ENCODE results near the gene DDX1.

Gene DDX1

DNA sequence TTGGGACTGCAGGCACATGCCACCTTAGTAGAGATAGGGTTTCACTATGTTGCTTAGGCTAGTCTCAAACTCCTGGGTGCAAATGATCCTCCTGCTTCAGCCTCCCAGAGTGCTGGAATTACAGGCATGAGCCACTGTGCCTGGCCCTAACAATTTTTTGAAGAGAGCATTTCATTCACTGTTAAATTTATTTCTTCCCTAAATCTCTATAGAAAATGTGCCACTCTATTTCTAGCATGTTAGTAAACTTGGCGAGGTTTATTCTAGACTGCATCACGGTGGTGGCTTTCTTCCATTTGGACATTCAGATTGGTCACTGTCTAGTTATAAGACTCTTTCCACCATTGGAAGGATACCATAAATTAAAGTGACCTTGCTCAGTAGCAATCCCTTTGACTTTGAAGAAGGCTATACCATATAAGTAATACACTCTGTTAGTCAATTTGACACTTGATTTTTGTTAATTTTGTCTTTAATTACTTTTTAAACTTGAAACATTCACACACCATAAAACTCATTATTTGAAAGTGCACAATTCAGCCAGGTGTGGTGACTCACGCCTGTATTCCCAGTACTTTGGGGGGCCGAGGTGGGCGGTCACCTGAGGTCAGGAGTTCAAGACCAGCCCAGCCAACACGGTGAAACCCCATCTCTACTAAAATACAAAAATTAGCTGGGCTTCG, 16.2 kb downstream of the DDX1 start:
- Histone ChIP-seq H3K27ac (ENCODE audit: low read depth, low read length) (no peak overlapping the region), H2BK5ac (ENCODE audit: low read depth, low read length, poor library complexity) (no peak overlapping the region)
- WGBS (ENCODE audit: extremely low coverage, insufficient coverage, insufficient read length): no CpG with 5 or more reads among the region's 7 CpGs

DNA sequence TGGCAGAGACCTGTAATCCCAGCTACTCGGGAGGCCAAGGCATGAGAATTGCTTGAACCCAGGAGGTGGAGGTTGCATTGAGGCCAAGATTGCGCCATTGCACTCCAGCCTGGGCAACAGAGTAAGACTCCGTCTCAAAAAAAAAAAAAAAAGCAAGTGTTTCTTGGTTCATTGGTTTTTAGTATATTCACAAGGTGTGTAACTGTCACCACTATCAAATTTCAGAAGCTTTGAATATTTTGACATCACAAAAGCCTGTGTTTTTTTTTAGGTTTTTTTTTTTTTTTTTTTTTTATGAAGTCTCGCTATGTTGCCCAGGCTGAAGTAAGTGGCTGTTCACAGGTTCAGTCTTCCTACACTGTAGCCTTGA, 16.7 kb downstream of the DDX1 start:
- H2BK120ac ChIP-seq (ENCODE audit: insufficient read depth, low read length, poor library complexity): no peak overlapping the region
- no peak overlapping the region for H3K14ac ChIP-seq (ENCODE audit: low read length)
- H2BK5ac ChIP-seq (ENCODE audit: low read depth, low read length, poor library complexity): no peak overlapping the region
- H4K8ac ChIP-seq (ENCODE audit: low read depth, low read length): no peak overlapping the region
- H3K23ac ChIP-seq (ENCODE audit: low read length): no peak overlapping the region
- H3K27me3 ChIP-seq (ENCODE audit: insufficient read depth, low read length): no peaks in the 10 kb centered on the region
- H3K9me3 ChIP-seq (ENCODE audit: insufficient read depth, low read depth, low read length): no peaks in the 10 kb centered on the region
- H2BK12ac ChIP-seq (ENCODE audit: low read length): no peak overlapping the region
- no peak overlapping the region for H3K4me3 ChIP-seq (ENCODE audit: low read depth, low read length)
- H3K79me2 ChIP-seq (ENCODE audit: control insufficient read depth, insufficient read depth, low read length, poor library complexity): no peaks in the 10 kb centered on the region
- H3K9ac ChIP-seq (ENCODE audit: low read length): no peak overlapping the region
- H3K4me1 ChIP-seq (ENCODE audit: control insufficient read depth in 1 of 2, insufficient read depth in 2 of 2, low read length in 2 of 2): no peaks in the 10 kb centered on the region
- no peak for DNase-seq
- H3K27ac ChIP-seq (ENCODE audit: low read depth, low read length): no peak overlapping the region
- no CpG with 5 or more reads among the region's 4 CpGs for WGBS (ENCODE audit: extremely low coverage, insufficient coverage, insufficient read length)
- no peak overlapping the region for H2AK5ac ChIP-seq (ENCODE audit: low read length)
- no peak overlapping the region for H2AFZ ChIP-seq (ENCODE audit: insufficient read depth, low read length, poor library complexity)
- no peak overlapping the region for H4K91ac ChIP-seq (ENCODE audit: low read depth, low read length)
- no peak overlapping the region for H3K18ac ChIP-seq (ENCODE audit: low read length)
- H4K12ac ChIP-seq (ENCODE audit: low read depth, low read length): no peak overlapping the region
- H3K4me2 ChIP-seq (ENCODE audit: low read length): no peak overlapping the region
- H3K36me3 ChIP-seq (ENCODE audit: control insufficient read depth in 1 of 2, insufficient read depth in 2 of 2, low read length in 2 of 2): peaks cover 24 to 33% of the 10 kb centered on the region in 2 experiments
- no peaks in the 10 kb centered on the region for H3K79me1 ChIP-seq (ENCODE audit: low read length)
- H3K4ac ChIP-seq (ENCODE audit: low read depth, low read length): no peak overlapping the region

More for the DNA sequence above, 16.2 kb downstream of the DDX1 start:
- H3K79me1 ChIP-seq (ENCODE audit: low read length): no peaks in the 10 kb centered on the region
- no peak overlapping the region for H2BK120ac ChIP-seq (ENCODE audit: insufficient read depth, low read length, poor library complexity)
- H3K27me3 ChIP-seq (ENCODE audit: insufficient read depth, low read length): no peaks in the 10 kb centered on the region
- no peak for DNase-seq
- no peaks in the 10 kb centered on the region for H3K9me3 ChIP-seq (ENCODE audit: insufficient read depth, low read depth, low read length)
- no peak overlapping the region for H3K14ac ChIP-seq (ENCODE audit: low read length)
- H2BK12ac ChIP-seq (ENCODE audit: low read length): no peak overlapping the region
- H2AFZ ChIP-seq (ENCODE audit: insufficient read depth, low read length, poor library complexity): no peak overlapping the region
- H3K4me1 ChIP-seq (ENCODE audit: control insufficient read depth in 1 of 2, insufficient read depth in 2 of 2, low read length in 2 of 2): no peaks in the 10 kb centered on the region
- H3K79me2 ChIP-seq (ENCODE audit: control insufficient read depth, insufficient read depth, low read length, poor library complexity): no peaks in the 10 kb centered on the region
- no peak overlapping the region for H3K4me3 ChIP-seq (ENCODE audit: low read depth, low read length)
- H3K18ac ChIP-seq (ENCODE audit: low read length): no peak overlapping the region
- peaks cover 25 to 37% of the 10 kb centered on the region in 2 experiments for H3K36me3 ChIP-seq (ENCODE audit: control insufficient read depth in 1 of 2, insufficient read depth in 2 of 2, low read length in 2 of 2)
- no peak overlapping the region for H3K23ac ChIP-seq (ENCODE audit: low read length)
- no peak overlapping the region for H4K91ac ChIP-seq (ENCODE audit: low read depth, low read length)
- H4K12ac ChIP-seq (ENCODE audit: low read depth, low read length): no peak overlapping the region
- H4K8ac ChIP-seq (ENCODE audit: low read depth, low read length): no peak overlapping the region
- H3K9ac ChIP-seq (ENCODE audit: low read length): no peak overlapping the region
- H3K4ac ChIP-seq (ENCODE audit: low read depth, low read length): no peak overlapping the region
- H3K4me2 ChIP-seq (ENCODE audit: low read length): no peak overlapping the region
- no peak overlapping the region for H2AK5ac ChIP-seq (ENCODE audit: low read length)

DNA sequence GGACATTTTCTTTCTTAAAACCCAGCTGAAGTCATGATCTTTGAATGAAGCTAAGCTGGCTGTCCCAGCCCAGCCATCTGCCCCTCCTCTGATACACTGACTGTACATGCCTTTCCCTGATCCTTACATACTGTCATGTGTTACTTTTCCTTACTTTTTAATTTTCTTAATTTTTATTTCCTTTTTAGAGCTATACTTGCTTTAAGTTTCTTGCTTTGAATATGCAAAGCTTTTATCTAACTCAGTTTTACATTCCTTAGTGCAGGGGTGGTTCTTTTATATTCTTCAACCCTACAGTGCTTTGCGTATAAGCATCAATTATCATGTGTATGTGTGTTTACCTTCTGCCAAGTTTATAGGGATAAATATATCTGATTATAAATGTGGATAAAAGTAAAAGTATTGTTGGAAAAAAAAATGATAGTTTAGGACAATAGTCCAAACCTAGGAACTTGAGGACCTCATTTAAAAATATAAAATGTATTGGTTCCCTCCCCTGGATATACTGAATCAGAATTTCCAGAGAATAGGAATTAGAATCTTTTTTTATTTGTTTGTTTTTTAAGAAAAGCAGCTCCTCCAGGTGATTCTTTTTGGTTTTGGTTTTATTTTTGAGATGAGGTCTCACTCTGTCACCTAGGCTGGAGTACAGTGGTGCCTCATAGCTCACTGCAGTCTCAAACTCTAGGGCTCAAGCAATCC, 17.8 kb downstream of the DDX1 start:
- no CpG with 5 or more reads among the region's 1 CpG for WGBS (ENCODE audit: extremely low coverage, insufficient coverage, insufficient read length)
- Histone ChIP-seq H3K79me2 (ENCODE audit: control insufficient read depth, insufficient read depth, low read length, poor library complexity) (no peaks in the 10 kb centered on the region), H3K27me3 (ENCODE audit: insufficient read depth, low read length) (no peaks in the 10 kb centered on the region), H3K18ac (ENCODE audit: low read length) (no peak overlapping the region), H3K79me1 (ENCODE audit: low read length) (no peaks in the 10 kb centered on the region), H3K27ac (ENCODE audit: low read depth, low read length) (no peak overlapping the region), H3K4me2 (ENCODE audit: low read length) (no peak overlapping the region), H2BK12ac (ENCODE audit: low read length) (no peak overlapping the region), H4K12ac (ENCODE audit: low read depth, low read length) (no peak overlapping the region), H3K4me1 (ENCODE audit: control insufficient read depth in 1 of 2, insufficient read depth in 2 of 2, low read length in 2 of 2) (no peaks in the 10 kb centered on the region), H4K8ac (ENCODE audit: low read depth, low read length) (no peak overlapping the region), H2BK5ac (ENCODE audit: low read depth, low read length, poor library complexity) (no peak overlapping the region), H3K4me3 (ENCODE audit: low read depth, low read length) (no peak overlapping the region), H3K36me3 (ENCODE audit: control insufficient read depth in 1 of 2, insufficient read depth in 2 of 2, low read length in 2 of 2) (peaks cover 24 to 35% of the 10 kb centered on the region in 2 experiments), H3K9me3 (ENCODE audit: insufficient read depth, low read depth, low read length) (no peaks in the 10 kb centered on the region), H3K4ac (ENCODE audit: low read depth, low read length) (no peak overlapping the region), H3K9ac (ENCODE audit: low read length) (no peak overlapping the region), H4K91ac (ENCODE audit: low read depth, low read length) (no peak overlapping the region), H2BK120ac (ENCODE audit: insufficient read depth, low read length, poor library complexity) (no peak overlapping the region), H3K23ac (ENCODE audit: low read length) (no peak overlapping the region), H3K14ac (ENCODE audit: low read length) (no peak overlapping the region), H2AFZ (ENCODE audit: insufficient read depth, low read length, poor library complexity) (no peak overlapping the region), H2AK5ac (ENCODE audit: low read length) (no peak overlapping the region)
- DNase-seq: no peak

DNA sequence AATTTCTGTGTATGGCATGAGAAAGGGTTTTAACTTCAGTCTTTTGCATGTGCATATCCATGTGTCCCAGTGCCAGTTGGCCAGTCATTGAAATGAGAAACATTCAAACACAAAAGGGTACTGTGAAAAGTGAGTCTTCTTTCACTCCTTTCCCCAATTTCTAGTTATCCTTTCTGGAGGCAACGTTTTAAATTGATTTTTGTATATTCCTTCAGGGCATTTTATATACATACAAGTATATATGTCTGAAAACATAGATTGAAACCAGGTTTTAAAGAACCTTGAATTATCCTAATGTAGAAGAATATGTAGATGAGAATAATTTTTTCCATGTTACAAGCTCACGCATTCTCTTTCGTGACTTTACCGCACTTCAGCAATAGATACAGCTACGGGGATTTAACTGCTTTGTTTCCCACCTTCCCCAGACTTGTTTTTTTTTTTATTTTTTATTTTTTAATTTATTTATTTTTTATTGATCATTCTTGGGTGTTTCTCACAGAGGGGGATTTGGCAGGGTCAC, 18.8 kb downstream of the DDX1 start:
- Histone ChIP-seq H4K8ac (ENCODE audit: low read depth, low read length) (no peak overlapping the region), H3K36me3 (ENCODE audit: control insufficient read depth in 1 of 2, insufficient read depth in 2 of 2, low read length in 2 of 2) (peaks cover 18 to 29% of the 10 kb centered on the region in 2 experiments), H3K14ac (ENCODE audit: low read length) (no peak overlapping the region), H3K27me3 (ENCODE audit: insufficient read depth, low read length) (no peaks in the 10 kb centered on the region), H2BK120ac (ENCODE audit: insufficient read depth, low read length, poor library complexity) (no peak overlapping the region), H2BK12ac (ENCODE audit: low read length) (no peak overlapping the region), H3K4me3 (ENCODE audit: low read depth, low read length) (no peak overlapping the region), H4K12ac (ENCODE audit: low read depth, low read length) (no peak overlapping the region), H3K23ac (ENCODE audit: low read length) (no peak overlapping the region), H2AK5ac (ENCODE audit: low read length) (no peak overlapping the region), H3K4ac (ENCODE audit: low read depth, low read length) (no peak overlapping the region), H3K79me2 (ENCODE audit: control insufficient read depth, insufficient read depth, low read length, poor library complexity) (no peaks in the 10 kb centered on the region), H3K4me1 (ENCODE audit: control insufficient read depth in 1 of 2, insufficient read depth in 2 of 2, low read length in 2 of 2) (no peaks in the 10 kb centered on the region), H3K4me2 (ENCODE audit: low read length) (no peak overlapping the region), H3K18ac (ENCODE audit: low read length) (no peak overlapping the region), H3K79me1 (ENCODE audit: low read length) (no peaks in the 10 kb centered on the region), H2BK5ac (ENCODE audit: low read depth, low read length, poor library complexity) (no peak overlapping the region), H3K27ac (ENCODE audit: low read depth, low read length) (no peak overlapping the region), H3K9me3 (ENCODE audit: insufficient read depth, low read depth, low read length) (no peaks in the 10 kb centered on the region), H4K91ac (ENCODE audit: low read depth, low read length) (no peak overlapping the region), H2AFZ (ENCODE audit: insufficient read depth, low read length, poor library complexity) (no peak overlapping the region), H3K9ac (ENCODE audit: low read length) (no peak overlapping the region)
- DNase-seq: no peak
- WGBS (ENCODE audit: extremely low coverage, insufficient coverage, insufficient read length): no CpG with 5 or more reads among the region's 5 CpGs

Measured in trophoblast cell (in vitro differentiated cells and primary cell).